Sigmoid colon (tissue), 7 donors: Measurements from ENCODE around the gene KTN1. TPM values are rescaled to one million over a fixed set of nuclear protein-coding genes. Genes with fewer than 3 reads are reported as not detected.

ENCODE experiments used
- DNase-seq: peaks from one replicate; pipeline ENCODE4 v3.0.0-alpha.2; 2019
- H3K27ac ChIP-seq, 4 donors: fragments of 200-600 bp; sonication (generic); one replicate each; pipeline ENCODE4 v1.5.1; 2016 to 2019; ENCODE audit warnings: mild to moderate bottlenecking in 1 of 4
- H3K27me3 ChIP-seq, 3 donors: fragments of 200-600 bp; sonication (generic); one replicate each; pipeline ENCODE4 v1.5.1; 2019; ENCODE audit warnings: mild to moderate bottlenecking in 1 of 3
- H3K36me3 ChIP-seq, 4 donors: fragments of 200-600 bp; sonication (generic); one replicate each; pipeline ENCODE4 v1.5.1; 2016 to 2019
- H3K4me1 ChIP-seq, 4 donors: fragments of 200-600 bp; sonication (generic); one replicate each; pipeline ENCODE4 v1.5.1; 2017 to 2019
- H3K4me3 ChIP-seq, 4 donors: fragments of 200-600 bp; sonication (generic); one replicate each; pipeline ENCODE4 v1.5.1; 2017 to 2019; ENCODE audit warnings: mild to moderate bottlenecking in 2 of 4, moderate library complexity in 1 of 4
- H3K9me3 ChIP-seq, 4 donors: fragments of 200-600 bp in 3 of 4; sonication (generic) in 3 of 4; one replicate each; pipeline versions ENCODE4 v1.5.1 to v1.6.1; 2013 to 2019
- EP300 ChIP-seq, 4 donors: sonication (generic); formaldehyde crosslinking; IDR thresholded peaks; one replicate each; pipeline ENCODE4 v1.6.1; 2017; ENCODE audit warnings: antibody characterized with exemption in 4 of 4
- POLR2A ChIP-seq, 2 donors: fragments of 450-650 bp; IDR thresholded peaks; one replicate each; pipeline ENCODE4 v1.6.1; 2016; ENCODE audit warnings: antibody characterized with exemption in 2 of 2, mild to moderate bottlenecking in 2 of 2, moderate library complexity in 2 of 2
- POLR2AphosphoS5 ChIP-seq, 4 donors: sonication (generic); formaldehyde crosslinking; IDR thresholded peaks; one replicate each; pipeline ENCODE4 v1.6.1; 2017; ENCODE audit warnings: antibody characterized with exemption in 4 of 4
- WGBS, 2 donors: extraction: QIAGEN DNeasy Blood & Tissue Kit; methylation state at CpG; one replicate each; pipeline ENCODE4 v1.1.7; 2013; 5-methylcytosine and 5-hydroxymethylcytosine counted together
- intact Hi-C: fragments of 100-400 bp; cut with DNase I; formaldehyde crosslinking; loops from one replicate; pipeline ENCODE4 v1.15.1; 2023
- polyA plus RNA-seq, 3 donors: library from polyadenylated mRNA; stranded (reverse); fragments of 200-250 nt; gene quantifications; one replicate each; pipeline ENCODE4 v1.2.3, GENCODE V29; 2013
- total RNA-seq, 4 donors: library from RNA; depleted of rRNA; stranded (reverse); fragments of >200 nt; gene quantifications; one replicate each; pipeline ENCODE4 v1.1.0, GENCODE V29; 2016
- TF ChIP-seq, protein P1 (sequence below), 4 experiments: fragments of 450-650 bp in 3 of 4; fragments of 200-600 bp in 1 of 4; IDR thresholded peaks; one replicate each; pipeline ENCODE4 v1.5.1; 2016 to 2019; ENCODE audit warnings: antibody characterized with exemption in 4 of 4, mild to moderate bottlenecking in 3 of 4, moderate library complexity in 2 of 4
- donor health status: healthy with polysubstance abuse.
- donor health status: Bipolar disorder and iron deficiency.
- donor health status: healthy.

The KTN1 gene
- total and polyA plus RNA-seq, 7 donors = 67.3 to 174 (median 120) TPM

- Histone ChIP-seq H3K4me1 (peaks cover 0 to 96% (median 74%) of the 10 kb centered on the region in 4 donors), H3K27me3 (no peaks in the 10 kb centered on the region), H3K36me3 (no peaks in the 10 kb centered on the region), H3K27ac (peak overlapping the region in 3 of 4 donors; percentile 0 to 64 (median 55)), H3K9me3 (no peaks in the 10 kb centered on the region), H3K4me3 (no peak overlapping the region)
- intact Hi-C loops = loop anchor here (10.0 kb wide), 2 partner anchors 141 to 311 kb away; partner anchors contain the start of genes FBXO34 and TBPL2
- DNase-seq = no peak
- no peak for TF ChIP-seq POLR2A (IDR thresholded peaks at IDR 0.05)
- TF ChIP-seq, protein P1, sequence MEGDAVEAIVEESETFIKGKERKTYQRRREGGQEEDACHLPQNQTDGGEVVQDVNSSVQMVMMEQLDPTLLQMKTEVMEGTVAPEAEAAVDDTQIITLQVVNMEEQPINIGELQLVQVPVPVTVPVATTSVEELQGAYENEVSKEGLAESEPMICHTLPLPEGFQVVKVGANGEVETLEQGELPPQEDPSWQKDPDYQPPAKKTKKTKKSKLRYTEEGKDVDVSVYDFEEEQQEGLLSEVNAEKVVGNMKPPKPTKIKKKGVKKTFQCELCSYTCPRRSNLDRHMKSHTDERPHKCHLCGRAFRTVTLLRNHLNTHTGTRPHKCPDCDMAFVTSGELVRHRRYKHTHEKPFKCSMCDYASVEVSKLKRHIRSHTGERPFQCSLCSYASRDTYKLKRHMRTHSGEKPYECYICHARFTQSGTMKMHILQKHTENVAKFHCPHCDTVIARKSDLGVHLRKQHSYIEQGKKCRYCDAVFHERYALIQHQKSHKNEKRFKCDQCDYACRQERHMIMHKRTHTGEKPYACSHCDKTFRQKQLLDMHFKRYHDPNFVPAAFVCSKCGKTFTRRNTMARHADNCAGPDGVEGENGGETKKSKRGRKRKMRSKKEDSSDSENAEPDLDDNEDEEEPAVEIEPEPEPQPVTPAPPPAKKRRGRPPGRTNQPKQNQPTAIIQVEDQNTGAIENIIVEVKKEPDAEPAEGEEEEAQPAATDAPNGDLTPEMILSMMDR (IDR thresholded peaks at IDR 0.05) = no peak
- no peak for TF ChIP-seq EP300 (IDR thresholded peaks at IDR 0.05)
- no peak for TF ChIP-seq POLR2AphosphoS5 (IDR thresholded peaks at IDR 0.05)
- 62 to 81% methylated on average over 2 of the region's 2 CpGs for WGBS, 2 donors
Measured at GRCh38 chr14:55585854-55586253, 5.8 kb downstream of the KTN1 start.

- Histone ChIP-seq H3K27me3 (no peaks in the 10 kb centered on the region), H3K27ac (peak overlapping the region in 3 of 4 donors; percentile 0 to 64 (median 55)), H3K9me3 (no peaks in the 10 kb centered on the region), H3K36me3 (no peaks in the 10 kb centered on the region), H3K4me3 (no peak overlapping the region), H3K4me1 (peaks cover 0 to 94% (median 73%) of the 10 kb centered on the region in 4 donors)
- TF ChIP-seq, protein P1 (IDR thresholded peaks at IDR 0.05) = no peak
- intact Hi-C loops = loop anchor here (10.0 kb wide), 2 partner anchors 142 to 312 kb away; partner anchors contain the start of genes FBXO34 and TBPL2
- DNase-seq = no peak
- 73 to 76% methylated on average over 2 of the region's 2 CpGs for WGBS, 2 donors
Measured at GRCh38 chr14:55586411-55586810, 6.4 kb downstream of the KTN1 start.

- Histone ChIP-seq H3K36me3 (no peaks in the 10 kb centered on the region), H3K9me3 (no peaks in the 10 kb centered on the region), H3K27ac (peak overlapping the region in 2 of 4 donors; percentile 50 to 64), H3K27me3 (no peaks in the 10 kb centered on the region), H3K4me1 (peaks cover 0 to 82% (median 69%) of the 10 kb centered on the region in 4 donors), H3K4me3 (no peak overlapping the region)
- no peak for DNase-seq
- intact Hi-C loops = loop anchor here (10.0 kb wide), 2 partner anchors 143 to 313 kb away; partner anchors contain the start of genes FBXO34 and TBPL2
- TF ChIP-seq EP300 (IDR thresholded peaks at IDR 0.05) (no peak), POLR2A (IDR thresholded peaks at IDR 0.05) (no peak), POLR2AphosphoS5 (IDR thresholded peaks at IDR 0.05) (no peak)
- TF ChIP-seq, protein P1 (IDR thresholded peaks at IDR 0.05) = no peak
- 22 to 69% methylated on average over 1 of the region's 1 CpG for WGBS, 2 donors
Measured at GRCh38 chr14:55587847-55588246, 7.8 kb downstream of the KTN1 start.

GRCh38 chr14:55588259-55588699 is 8.3 kb downstream of the KTN1 start:
- 43 to 58% methylated on average over 2 of the region's 2 CpGs for WGBS, 2 donors
- TF ChIP-seq POLR2AphosphoS5 (IDR thresholded peaks at IDR 0.05) = no peak
- no peak for TF ChIP-seq EP300 (IDR thresholded peaks at IDR 0.05)
- TF ChIP-seq POLR2A (IDR thresholded peaks at IDR 0.05) = no peak
- TF ChIP-seq, protein P1 (IDR thresholded peaks at IDR 0.05) = no peak

More at GRCh38 chr14:55588259-55588699, 8.3 kb downstream of the KTN1 start:
- Histone ChIP-seq H3K4me1 (peaks cover 0 to 82% (median 71%) of the 10 kb centered on the region in 4 donors), H3K27me3 (no peaks in the 10 kb centered on the region), H3K36me3 (no peaks in the 10 kb centered on the region), H3K9me3 (no peaks in the 10 kb centered on the region), H3K27ac (peak overlapping the region in 2 of 4 donors; percentile 50 to 64), H3K4me3 (no peak overlapping the region)
- no peak for DNase-seq
- intact Hi-C loops = loop anchor here (10.0 kb wide), 2 partner anchors 143 to 313 kb away; partner anchors contain the start of genes FBXO34 and TBPL2
